Stomach (tissue), 9 donors: ENCODE measurements around the gene RND2. TPM values are rescaled to one million over a fixed set of nuclear protein-coding genes. Genes with fewer than 3 reads are reported as not detected.

Experiments
- DNase-seq, 2 donors: peaks; one replicate each; pipeline versions ENCODE4 v3.0.0 to v3.0.0-alpha.2; 2013 to 2019
- H3K27ac ChIP-seq, 5 donors: fragments of 200-600 bp in 4 of 5; sonication (generic) in 4 of 5; one replicate each; pipeline ENCODE4 v1.5.1; 2013 to 2019; ENCODE audit warnings: mild to moderate bottlenecking in 1 of 5, moderate library complexity in 1 of 5
- H3K27me3 ChIP-seq, 3 donors: fragments of 200-600 bp; sonication (generic); one replicate each; pipeline ENCODE4 v1.5.1; 2017 to 2019; ENCODE audit warnings: mixed run types in 1 of 3
- H3K36me3 ChIP-seq, 4 donors: fragments of 200-600 bp; sonication (generic); 1 replicate in 3 of 4; 2 replicates in 1 of 4; pipeline ENCODE4 v1.5.1; 2016 to 2019
- H3K4me1 ChIP-seq, 4 donors: fragments of 200-600 bp; sonication (generic); one replicate each; pipeline ENCODE4 v1.5.1; 2016 to 2019
- H3K4me3 ChIP-seq, 4 donors: fragments of 200-600 bp; sonication (generic) in 3 of 4; one replicate each; pipeline ENCODE4 v1.5.1; 2016 to 2019; ENCODE audit warnings: mild to moderate bottlenecking in 1 of 4
- H3K9me3 ChIP-seq, 4 donors: fragments of 200-600 bp; sonication (generic); one replicate each; pipeline ENCODE4 v1.5.1; 2016 to 2019
- CTCF ChIP-seq, 7 experiments: fragments of 450-650 bp in 4 of 7; fragments of 200-600 bp in 3 of 7; sonication (generic) in 3 of 7; IDR thresholded peaks; one replicate each; pipeline ENCODE4 v1.5.1; 2016 to 2019; ENCODE audit warnings: antibody characterized with exemption in 7 of 7, control low read depth in 2 of 7, mild to moderate bottlenecking in 1 of 7
- EP300 ChIP-seq: sonication (generic); formaldehyde crosslinking; IDR thresholded peaks from one replicate; pipeline ENCODE4 v1.6.1; 2017; ENCODE audit warnings: antibody characterized with exemption
- POLR2A ChIP-seq, 4 donors: fragments of 450-650 bp; IDR thresholded peaks; one replicate each; pipeline ENCODE4 v1.6.1; 2016; ENCODE audit warnings: antibody characterized with exemption in 4 of 4, control low read depth in 2 of 4, mild to moderate bottlenecking in 1 of 4, moderate library complexity in 1 of 4
- POLR2AphosphoS5 ChIP-seq, 3 donors: sonication (generic); formaldehyde crosslinking; IDR thresholded peaks; one replicate each; pipeline ENCODE4 v1.6.1; 2016; ENCODE audit warnings: antibody characterized with exemption in 3 of 3
- WGBS, 5 donors: extraction: QIAGEN DNeasy Blood & Tissue Kit in 3 of 5; methylation state at CpG; one replicate each; pipeline versions ENCODE4 v1.1.5 to v1.1.7; 2013 to 2018; 5-methylcytosine and 5-hydroxymethylcytosine counted together
- intact Hi-C: fragments of 100-400 bp; cut with DNase I; formaldehyde crosslinking; loops from one replicate; pipeline ENCODE4 v1.15.1; 2023; ENCODE audit warnings: low total_unique reads
- polyA plus RNA-seq, 3 donors: library from polyadenylated mRNA; stranded (reverse); fragments of 200-250 nt; gene quantifications; one replicate each; pipeline ENCODE4 v1.2.3, GENCODE V29; 2013
- total RNA-seq, 5 donors: library from RNA; depleted of rRNA; stranded (reverse); fragments of >200 nt; gene quantifications; one replicate each; pipeline versions ENCODE4 v1.1.0 to v1.2.3, GENCODE V29; 2014 to 2016
- donor health status: healthy with polysubstance abuse.
- donor health status: Bipolar disorder and iron deficiency.
- donor health status: healthy.

Gene RND2
- total and polyA plus RNA-seq, 8 donors: 0.37 to 5.8 (median 1.2) TPM; not detected in 1

DNA sequence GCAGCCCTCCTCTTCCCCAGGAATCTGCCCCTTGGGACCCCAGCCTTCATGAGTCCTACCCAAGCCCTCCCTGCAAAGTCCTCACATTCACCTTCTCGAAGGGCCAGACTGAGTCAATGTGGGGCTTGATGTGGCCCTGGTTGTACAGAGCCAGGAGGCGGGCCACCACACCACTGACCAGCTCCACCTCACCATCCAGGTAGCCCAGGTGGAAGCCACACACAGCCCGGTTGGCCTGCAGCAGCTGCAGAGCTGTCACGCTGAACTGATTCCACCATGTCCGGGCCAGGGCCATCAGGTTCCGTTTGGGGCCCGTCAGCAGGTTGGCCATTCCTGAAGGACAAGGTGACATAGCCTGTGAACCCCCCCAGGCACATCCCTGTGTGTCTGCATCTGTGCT, 8.8 kb upstream of the RND2 start:
- intact Hi-C loops: no loop called here
- no peaks in the 10 kb centered on the region for H3K9me3 ChIP-seq
- peaks cover 29 to 68% (median 62%) of the 10 kb centered on the region in 4 donors for H3K36me3 ChIP-seq
- peaks cover 54 to 81% (median 57%) of the 10 kb centered on the region in 4 donors for H3K4me1 ChIP-seq
- 81 to 97% (median 86%) methylated on average over 4 to 7 of the region's 7 CpGs for WGBS, 5 donors
- H3K27me3 ChIP-seq: no peaks in the 10 kb centered on the region
- peak overlapping the region in 4 of 5 donors; percentile 55 to 76 (median 65) for H3K27ac ChIP-seq
- TF ChIP-seq POLR2AphosphoS5 (IDR thresholded peaks at IDR 0.05) (no peak), POLR2A (IDR thresholded peaks at IDR 0.05) (no peak)
- no peak for DNase-seq
- no peak overlapping the region for H3K4me3 ChIP-seq

DNA sequence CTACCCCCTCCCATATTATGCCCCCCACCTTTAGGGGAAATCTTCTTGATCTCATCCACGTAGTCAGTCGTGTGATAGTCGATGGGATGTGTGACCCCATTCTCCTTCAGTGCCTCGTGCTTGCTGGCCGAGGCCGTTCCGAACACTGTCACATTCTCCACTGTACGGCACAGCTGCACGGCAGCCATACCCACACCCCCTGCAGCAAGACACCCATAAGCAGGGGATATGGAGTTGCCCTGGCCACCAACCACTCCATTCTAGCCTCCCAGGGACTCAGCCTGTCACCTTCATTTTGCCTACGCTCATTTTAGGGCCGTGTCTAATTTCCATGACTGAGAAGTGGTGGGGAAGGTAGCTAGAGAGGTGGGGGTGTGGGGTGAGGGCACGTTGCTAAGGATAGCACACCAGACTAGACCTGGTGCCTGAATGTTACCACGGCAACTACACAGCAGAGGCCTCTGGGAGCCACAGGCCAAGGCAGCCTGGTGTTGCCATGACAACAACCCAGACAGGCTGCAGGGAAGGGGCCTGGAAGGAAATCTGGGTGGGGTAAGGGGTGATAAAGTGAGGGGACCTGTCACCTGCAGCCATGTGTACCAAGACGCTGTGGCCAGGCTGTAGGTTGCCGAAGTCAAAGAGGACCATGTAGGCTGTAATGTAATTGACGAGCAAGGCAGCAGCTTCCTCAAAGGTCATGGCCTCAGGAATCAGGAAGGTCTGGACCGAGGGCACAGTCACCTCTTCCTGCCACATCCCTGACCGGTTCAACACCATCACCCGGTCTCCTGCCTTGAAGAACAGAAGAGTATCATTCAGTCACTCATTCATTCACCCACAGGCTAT, 6.8 kb upstream of the RND2 start:
- H3K27ac ChIP-seq: peak overlapping the region in 4 of 5 donors; percentile 28 to 89 (median 64)
- WGBS, 5 donors: 67 to 78% (median 70%) methylated on average over 19 of the region's 19 CpGs
- H3K9me3 ChIP-seq: no peaks in the 10 kb centered on the region
- peaks cover 51 to 80% (median 61%) of the 10 kb centered on the region in 4 donors for H3K4me1 ChIP-seq
- no peak for TF ChIP-seq POLR2A (IDR thresholded peaks at IDR 0.05)
- no peak for TF ChIP-seq CTCF (IDR thresholded peaks at IDR 0.05)
- TF ChIP-seq EP300: no peak
- no peak for TF ChIP-seq POLR2AphosphoS5 (IDR thresholded peaks at IDR 0.05)
- H3K4me3 ChIP-seq: no peak overlapping the region
- DNase-seq: peak in 1 of 2 donors; percentile 76
- H3K27me3 ChIP-seq: no peaks in the 10 kb centered on the region
- intact Hi-C loops: no loop called here
- H3K36me3 ChIP-seq: peaks cover 28 to 52% (median 50%) of the 10 kb centered on the region in 4 donors

- no peak for DNase-seq
- peaks cover 21 to 45% (median 43%) of the 10 kb centered on the region in 4 donors for H3K36me3 ChIP-seq
- WGBS, 5 donors: 33 to 52% (median 41%) methylated on average over 4 of the region's 4 CpGs
- no peaks in the 10 kb centered on the region for H3K9me3 ChIP-seq
- H3K4me3 ChIP-seq: no peak overlapping the region
- peak overlapping the region in 4 of 5 donors; percentile 77 to 90 (median 88) for H3K27ac ChIP-seq
- no peak for TF ChIP-seq POLR2AphosphoS5 (IDR thresholded peaks at IDR 0.05)
- TF ChIP-seq POLR2A (IDR thresholded peaks at IDR 0.05): no peak
- no peak for TF ChIP-seq CTCF (IDR thresholded peaks at IDR 0.05)
- TF ChIP-seq EP300: no peak
- no peaks in the 10 kb centered on the region for H3K27me3 ChIP-seq
- H3K4me1 ChIP-seq: peaks cover 51 to 79% (median 59%) of the 10 kb centered on the region in 4 donors
- intact Hi-C loops: no loop called here
These were observed 6.1 kb upstream of the RND2 start for GRCh38 chr17:43018932-43019331.

DNA sequence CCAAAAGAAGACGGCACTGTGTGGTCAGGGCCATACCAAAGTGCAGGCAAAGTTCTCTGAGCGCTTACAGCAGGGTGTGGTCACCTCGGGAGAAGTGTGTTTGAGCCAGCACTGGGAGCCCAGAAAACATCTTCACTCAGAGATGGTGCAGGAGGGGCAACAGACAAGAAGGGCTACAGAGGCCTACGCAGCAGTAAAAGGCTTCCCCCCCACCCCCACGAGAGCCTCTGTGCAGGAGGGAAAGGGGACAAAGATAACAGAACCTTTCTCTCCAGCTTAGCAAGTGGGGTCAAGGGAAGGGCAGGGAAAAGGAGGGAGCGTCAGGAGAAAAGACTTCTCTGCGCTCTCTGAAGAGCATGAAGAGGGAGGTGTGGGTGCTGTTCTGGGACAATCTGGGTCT, 5.6 kb upstream of the RND2 start:
- H3K36me3 ChIP-seq: peaks cover 17 to 40% (median 38%) of the 10 kb centered on the region in 4 donors
- H3K4me1 ChIP-seq: peaks cover 54 to 79% (median 62%) of the 10 kb centered on the region in 4 donors
- intact Hi-C loops: no loop called here
- TF ChIP-seq POLR2A (IDR thresholded peaks at IDR 0.05): no peak
- no peak for TF ChIP-seq EP300
- no peak for TF ChIP-seq CTCF (IDR thresholded peaks at IDR 0.05)
- TF ChIP-seq POLR2AphosphoS5 (IDR thresholded peaks at IDR 0.05): no peak
- peak overlapping the region in 4 of 5 donors; percentile 77 to 90 (median 88) for H3K27ac ChIP-seq
- no peaks in the 10 kb centered on the region for H3K27me3 ChIP-seq
- peak overlapping the region in 1 of 4 donors; percentile 100 for H3K4me3 ChIP-seq
- H3K9me3 ChIP-seq: no peaks in the 10 kb centered on the region
- DNase-seq: no peak
- 28 to 35% (median 32%) methylated on average over 7 of the region's 7 CpGs for whole genome bisulfite sequencing, 5 donors
